D721Med (cell line): ENCODE measurements around the gene EIF1B.
A peak's percentile ranks its signal among the peaks of the same experiment; 100 is the strongest.

ENCODE experiments used
- DNase-seq: peaks from one replicate; pipeline ENCODE4 v3.0.0; 2011; ENCODE audit warnings: low spot score; ENCODE audit not compliant: insufficient read length
- FAIRE-seq: peaks from 2 replicates; lab custom pipeline; 2011; peaks lifted over from hg19 to GRCh38; lab: Jason Lieb, UNC
- CTCF ChIP-seq: IDR thresholded peaks from 2 replicates; pipeline ENCODE4 v1.5.1; 2012; ENCODE audit warnings: mild to moderate bottlenecking, control low read depth; ENCODE audit not compliant: insufficient read depth; ENCODE audit errors: missing control alignments

EIF1B gene

GRCh38 chr3:40309418-40309924, at the start of gene EIF1B:
Gene EIF1B (plus strand): TSS chr3:40309707. CDS start chr3:40309942, 235 bp downstream.
- no peak for FAIRE-seq
- TF ChIP-seq CTCF: peak; percentile 59
- DNase-seq: peak; percentile 60

- no peak for TF ChIP-seq CTCF
- DNase-seq (no peak), FAIRE-seq (no peak)
Measured at GRCh38 chr3:40262331-40262730, 47.2 kb upstream of the EIF1B start.

GRCh38 chr3:40264451-40264850, 45.1 kb upstream of the EIF1B start:
- no peak for TF ChIP-seq CTCF
- DNase-seq (no peak), FAIRE-seq (peak; percentile 55)

GRCh38 chr3:40265181-40265580, 44.3 kb upstream of the EIF1B start:
- no peak for DNase-seq
- FAIRE-seq: peak; percentile 51
- no peak for TF ChIP-seq CTCF

GRCh38 chr3:40267937-40268724, 41.4 kb upstream of the EIF1B start:
- DNase-seq: no peak
- no peak for FAIRE-seq
- TF ChIP-seq CTCF: no peak

- DNase-seq: no peak
- no peak for FAIRE-seq
- no peak for TF ChIP-seq CTCF
Measured at GRCh38 chr3:40268802-40269524, 40.5 kb upstream of the EIF1B start.
